Measurements from ENCODE around the gene URB1.
"Not testable (repeated sequence)": the region's sequence is repeated elsewhere in the genome, so short reads cannot be mapped to it uniquely, and the experiment has no call there.

The URB1 gene

DNA sequence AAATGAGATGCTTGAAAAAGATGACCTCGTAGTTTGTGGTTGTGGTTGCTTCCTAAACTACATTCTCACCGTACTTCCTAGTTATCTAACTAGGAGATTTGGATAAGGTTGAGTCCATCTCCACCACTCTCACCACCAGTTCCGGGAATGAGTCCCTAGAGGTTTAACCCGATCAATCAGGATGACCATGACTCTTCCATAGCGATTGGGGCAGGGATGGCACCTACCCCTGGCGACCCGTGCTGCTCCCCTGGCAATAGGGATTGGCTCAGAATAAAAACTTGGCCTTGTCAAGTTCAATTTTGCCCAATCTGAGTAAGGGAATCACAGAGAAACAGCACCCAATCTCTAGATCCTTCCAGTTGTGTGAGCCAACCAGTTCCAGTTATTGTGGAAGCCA, 111.3 kb downstream of the URB1 start:
- no peak for DNase-seq

DNA sequence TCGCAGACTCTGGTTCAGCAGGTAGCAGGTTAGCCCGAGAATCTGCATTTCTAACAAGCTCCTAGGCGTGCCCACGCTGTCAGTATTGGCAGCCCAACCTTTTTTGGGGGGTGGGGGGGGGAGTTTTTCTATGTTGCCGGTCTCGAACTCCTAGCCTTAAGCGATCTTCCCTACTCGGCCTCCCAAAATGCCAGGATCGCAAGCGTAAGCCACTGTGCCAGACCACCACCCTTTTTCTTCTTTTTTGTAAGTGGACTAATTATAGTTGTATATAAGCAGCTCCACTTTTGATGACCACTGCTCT, 113.5 kb downstream of the URB1 start:
- DNase-seq: no peak

DNA sequence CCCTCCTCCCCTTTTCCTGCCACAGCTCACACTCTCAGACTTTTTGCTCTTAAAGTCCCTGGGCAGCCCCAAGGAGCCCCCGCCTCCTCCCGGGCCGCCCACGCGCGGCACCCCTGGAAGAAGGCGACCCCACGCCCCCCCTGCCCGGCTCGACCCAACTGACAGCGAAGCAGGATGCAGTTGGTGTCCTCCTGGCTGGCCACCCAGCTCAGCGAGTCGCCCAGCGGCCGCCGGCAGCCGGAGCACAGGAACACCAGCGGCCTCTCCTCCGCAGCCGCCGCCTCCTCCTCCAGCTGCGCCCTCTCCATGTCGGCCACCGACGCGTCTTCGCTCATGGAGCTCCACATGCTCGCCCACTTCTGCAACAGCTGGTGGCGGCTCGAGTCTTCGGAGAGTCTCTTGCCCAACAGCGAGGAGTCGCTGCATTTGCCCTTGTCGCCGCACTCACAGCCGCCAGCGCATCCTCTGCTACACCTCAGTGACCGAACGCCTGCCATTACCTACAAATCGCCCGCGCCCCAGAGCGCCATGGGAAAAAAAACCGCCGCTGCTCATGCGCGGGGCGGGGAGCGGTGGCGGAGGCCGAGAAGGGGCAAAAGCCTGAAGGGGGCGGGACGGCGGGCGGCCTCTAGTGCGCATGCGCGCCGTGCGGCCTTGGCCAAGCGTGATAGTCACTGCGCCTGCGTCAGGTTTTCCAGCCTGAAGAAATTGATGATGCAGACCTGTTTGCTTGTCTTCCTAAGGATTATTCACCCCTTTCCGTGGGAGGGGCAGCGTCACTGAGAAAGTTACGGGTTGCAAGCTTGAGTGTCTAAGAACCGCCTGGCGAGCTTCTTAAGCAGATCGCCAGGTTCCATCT, 114.1 kb downstream of the URB1 start, which contains the start of gene MIS18A:
TSS of gene MIS18A (minus strand) at position 532 of the 859 bp plus-strand sequence. CDS start at position 497, 35 bp downstream.
- peak; percentile 95 for DNase-seq

DNA sequence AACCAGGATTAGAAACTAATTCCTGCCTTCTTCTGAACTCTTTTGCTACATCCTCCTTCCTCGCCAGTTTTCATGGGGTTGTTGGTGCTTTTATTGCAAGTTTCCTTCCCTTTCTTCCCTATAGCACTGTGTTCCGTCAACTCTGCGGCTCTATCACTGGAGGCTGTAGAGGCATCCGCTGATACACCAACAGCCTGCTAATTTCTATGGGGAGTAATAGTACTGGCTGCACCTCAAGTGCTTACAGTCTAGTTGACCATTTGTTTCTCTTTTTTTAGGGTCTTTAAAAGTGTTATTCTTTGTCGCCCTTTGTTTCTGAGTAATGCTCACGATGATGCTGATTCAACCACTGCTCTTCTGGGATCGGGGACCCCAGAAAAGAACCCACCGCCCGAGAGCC, 114.7 kb downstream of the URB1 start:
- DNase-seq: peak; percentile 22

DNA sequence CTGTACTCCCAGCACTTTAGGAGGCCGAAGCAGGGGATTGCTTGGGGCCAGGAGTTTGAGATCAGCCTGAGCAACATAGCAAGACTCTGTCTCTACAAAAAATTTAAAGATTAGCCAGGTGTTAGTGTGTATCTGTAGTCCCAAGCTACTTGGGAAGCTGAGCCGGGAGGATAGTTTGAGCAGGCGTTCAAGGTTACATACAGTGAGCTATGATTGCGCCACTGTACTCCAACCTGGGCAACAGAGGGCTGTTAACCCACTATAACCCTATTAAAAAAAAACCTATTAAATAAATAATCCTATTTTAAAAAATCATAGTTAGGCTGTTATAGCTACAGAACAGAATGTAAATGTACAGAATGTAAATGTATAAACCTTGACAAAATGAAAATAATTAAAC, 116.1 kb downstream of the URB1 start:
- DNase-seq: no peak

DNA sequence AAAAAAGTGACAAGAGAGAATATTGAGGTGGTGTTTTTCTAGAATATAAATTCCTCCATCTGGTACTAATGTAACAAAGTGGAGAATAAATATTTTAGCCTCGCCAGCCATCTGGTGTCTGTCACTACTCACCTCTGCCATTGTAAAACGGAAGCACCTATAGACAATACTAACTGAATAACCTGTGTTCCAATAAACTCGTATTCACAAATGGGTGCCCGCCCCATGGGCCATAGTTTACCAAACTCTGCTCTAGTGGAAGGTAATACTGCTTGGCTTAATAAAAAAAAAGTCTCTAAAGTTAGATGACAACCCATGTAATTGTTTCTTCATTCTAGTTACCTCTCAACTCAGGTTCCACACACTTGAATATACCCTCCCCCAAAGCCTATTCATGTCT, 122.1 kb downstream of the URB1 start:
- DNase-seq: no peak

DNA sequence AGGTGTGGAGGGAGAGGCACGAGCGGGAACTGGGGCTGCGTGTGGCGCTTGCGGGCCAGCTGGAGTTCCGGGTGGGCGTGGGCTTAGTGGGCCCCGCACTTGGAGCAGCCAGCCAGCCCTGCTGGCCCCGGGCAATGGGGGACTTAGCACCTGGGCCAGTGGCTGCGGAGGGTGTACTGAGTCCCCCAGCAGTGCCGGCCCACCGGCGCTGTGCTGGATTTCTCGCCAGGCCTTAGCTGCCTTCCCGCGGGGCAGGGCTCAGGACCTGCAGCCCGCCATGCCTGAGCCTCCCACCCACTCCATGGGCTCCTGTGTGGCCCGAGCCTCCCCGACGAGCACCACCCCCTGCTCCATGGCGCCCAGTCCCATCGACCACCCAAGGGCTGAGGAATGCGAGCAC, 127.5 kb downstream of the URB1 start:
- DNase-seq: not testable (repeated sequence)

DNA sequence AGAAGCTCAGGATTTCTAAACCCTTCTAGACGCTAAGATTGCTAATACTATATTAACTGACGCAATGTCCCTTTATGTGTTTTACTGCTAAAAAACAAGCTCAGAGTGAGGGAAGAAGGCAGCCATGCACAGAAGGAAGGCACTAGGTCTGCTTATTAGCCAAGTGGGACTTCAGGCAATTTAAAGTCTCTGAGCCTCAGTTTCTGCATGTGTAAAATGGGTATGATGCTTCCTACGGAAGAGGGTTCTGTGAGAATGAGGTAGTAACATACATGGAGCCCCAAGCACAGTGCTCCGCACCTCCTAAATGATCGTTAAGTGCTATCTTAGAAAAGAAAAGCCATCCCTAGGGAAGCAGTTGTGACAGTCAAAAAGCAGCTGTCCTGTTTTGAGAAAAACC, 130.9 kb downstream of the URB1 start:
- no peak for DNase-seq

All from hematopoietic multipotent progenitor cell treated with erythropoietin and hydrocortisone succinate and interleukin-3 and kit ligand, for 8 days (in vitro differentiated cells).